HepG2 (cell line): ENCODE measurements around the gene OR1F1. TPM values are rescaled to one million over a fixed set of nuclear protein-coding genes. Genes with fewer than 3 reads are reported as not detected.

ENCODE experiments used
- DPF2 ChIP-seq: sonication (generic); formaldehyde crosslinking; IDR thresholded peaks from 2 replicates; pipeline ENCODE4 v1.4.0; 2020; ENCODE audit warnings: mild to moderate bottlenecking, low read depth, missing genetic modification reagents, borderline replicate concordance
- LCORL ChIP-seq, 2 experiments: fragments of 450-650 bp in 1 of 2; sonication (generic) in 1 of 2; formaldehyde crosslinking in 1 of 2; IDR thresholded peaks; 2 replicates each; pipeline versions ENCODE4 v1.5.0 to v1.6.1; 2017 to 2020; ENCODE audit warnings: antibody characterized with exemption in 1 of 2, missing genetic modification reagents in 1 of 2
- MBD4 ChIP-seq: IDR thresholded peaks from 2 replicates; pipeline ENCODE4 v1.6.1; 2012; ENCODE audit warnings: low read length, inconsistent platforms, borderline replicate concordance
- RNF2 ChIP-seq: fragments of 450-650 bp; conservative IDR thresholded peaks from 2 replicates; pipeline ENCODE4 v1.6.1; 2016; ENCODE audit warnings: low read depth
- TGIF2 ChIP-seq: IDR thresholded peaks from 2 replicates; pipeline ENCODE4 v1.6.1; 2016; ENCODE audit warnings: control low read depth, missing compliant biosample characterization
- ZNF296 ChIP-seq: sonication (generic); formaldehyde crosslinking; conservative IDR thresholded peaks from 2 replicates; pipeline ENCODE4 v1.5.0; 2020; ENCODE audit warnings: mild to moderate bottlenecking, missing genetic modification reagents
- ZNF747 ChIP-seq: sonication (generic); formaldehyde crosslinking; IDR thresholded peaks from 2 replicates; pipeline ENCODE4 v1.8.1; 2023; ENCODE audit warnings: missing genetic modification reagents, mild to moderate bottlenecking, borderline replicate concordance
- ZNF776 ChIP-seq: sonication (generic); formaldehyde crosslinking; IDR thresholded peaks from 2 replicates; pipeline ENCODE4 v1.4.0; 2020; ENCODE audit warnings: mild to moderate bottlenecking, missing genetic modification reagents
- ZNF781 ChIP-seq: sonication (generic); formaldehyde crosslinking; IDR thresholded peaks from 2 replicates; pipeline ENCODE4 v1.5.1; 2020; ENCODE audit warnings: borderline replicate concordance, mild to moderate bottlenecking, missing genetic modification reagents; ENCODE audit errors: not compliant biosample characterization
- polyA plus RNA-seq, 8 experiments: library from polyadenylated mRNA; depleted of rRNA in 3 of 8; stranded (reverse) in 7 of 8; unstranded in 1 of 8; fragments of >200 nt; fragmentation: Illumina TruSeq in 4 of 8; extraction: Trizol in 4 of 8; gene quantifications; 2 replicates each; pipeline versions ENCODE4 v1.2.1 to v1.2.3, GENCODE V29; 2011 to 2016; ENCODE audit warnings: low read depth in 4 of 8, missing spikeins in 1 of 8, mixed read lengths in 1 of 8; ENCODE audit not compliant: insufficient read depth in 1 of 8
- total RNA-seq, 5 experiments: library from RNA; depleted of rRNA; stranded (reverse); fragments of >200 nt; fragmentation: Illumina TruSeq; extraction: Trizol; gene quantifications; 2 replicates each; pipeline ENCODE4 v1.2.3, GENCODE V29; 2016; ENCODE audit warnings: low read depth in 1 of 5
- TF ChIP-seq, protein P1 (sequence below): sonication (generic); formaldehyde crosslinking; IDR thresholded peaks from 2 replicates; pipeline ENCODE4 v1.8.1; 2023; ENCODE audit warnings: missing genetic modification reagents, inconsistent platforms, borderline replicate concordance
- TF ChIP-seq, protein P2 (sequence below): sonication (generic); formaldehyde crosslinking; IDR thresholded peaks from 2 replicates; pipeline ENCODE4 v1.4.0; 2020; ENCODE audit warnings: mild to moderate bottlenecking, missing genetic modification reagents
- TF ChIP-seq, protein P3 (sequence below): IDR thresholded peaks from 2 replicates; pipeline ENCODE4 v1.6.1; 2018; ENCODE audit warnings: missing genetic modification reagents, mild to moderate bottlenecking, missing compliant biosample characterization
- TF ChIP-seq, protein P4 (sequence below), 2 experiments: fragments of 450-650 bp in 1 of 2; sonication (generic) in 1 of 2; formaldehyde crosslinking in 1 of 2; IDR thresholded peaks; 2 replicates each; pipeline versions ENCODE4 v1.6.1 to v1.8.0; 2016 to 2022; ENCODE audit warnings: antibody characterized with exemption in 1 of 2, mild to moderate bottlenecking in 1 of 2, missing genetic modification reagents in 1 of 2
- TF ChIP-seq, protein P5 (sequence below): sonication (generic); formaldehyde crosslinking; IDR thresholded peaks from 2 replicates; pipeline ENCODE4 v1.8.0; 2022; ENCODE audit warnings: missing genetic modification reagents, mild to moderate bottlenecking, inconsistent platforms, borderline replicate concordance

Gene OR1F1
- total and polyA plus RNA-seq, 2 of the 13 experiments (the other 11 are each of a cell fraction or from before 2014, with no cell fraction given), result 0.90 TPM; not detected in 1

DNA sequence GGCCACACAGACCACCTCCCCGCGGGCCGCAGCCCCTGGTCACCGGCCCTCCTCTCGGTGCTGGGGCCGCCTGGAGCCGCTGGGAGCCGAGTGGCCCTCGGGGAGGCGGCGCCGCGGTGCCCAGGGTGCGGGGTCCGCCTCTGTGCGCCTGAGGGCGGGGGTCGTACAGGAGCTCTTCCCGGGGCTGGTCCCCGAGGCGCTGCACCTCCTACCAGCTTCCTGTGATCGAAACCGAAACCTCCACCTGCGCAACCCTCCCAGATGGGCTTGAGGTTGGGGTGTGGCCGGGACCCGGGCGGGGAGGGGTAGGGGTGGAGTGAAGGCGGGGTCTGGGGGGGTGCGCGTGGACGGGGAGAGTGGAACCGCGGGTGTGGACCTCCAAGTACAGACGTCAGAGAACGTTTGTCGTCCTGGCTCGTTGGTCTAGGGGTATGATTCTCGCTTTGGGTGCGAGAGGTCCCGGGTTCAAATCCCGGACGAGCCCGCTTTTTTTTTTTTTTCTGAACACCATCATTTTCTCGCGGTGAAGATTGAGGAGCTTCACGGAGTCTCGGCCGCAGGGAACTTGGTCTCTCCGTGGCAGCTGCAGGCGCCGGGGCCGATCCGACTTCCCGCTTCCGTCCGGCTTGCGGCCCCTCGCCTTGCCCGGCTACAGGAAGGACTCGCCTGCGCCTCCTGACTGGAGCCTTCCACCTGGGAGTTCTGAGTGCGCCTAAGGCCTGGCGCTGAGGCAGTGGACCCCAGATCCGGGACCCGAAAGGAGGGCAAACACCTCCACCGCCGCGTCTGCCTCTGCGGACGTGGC is 29.3 kb upstream of the OR1F1 start (continued):
- TF ChIP-seq, protein P1, sequence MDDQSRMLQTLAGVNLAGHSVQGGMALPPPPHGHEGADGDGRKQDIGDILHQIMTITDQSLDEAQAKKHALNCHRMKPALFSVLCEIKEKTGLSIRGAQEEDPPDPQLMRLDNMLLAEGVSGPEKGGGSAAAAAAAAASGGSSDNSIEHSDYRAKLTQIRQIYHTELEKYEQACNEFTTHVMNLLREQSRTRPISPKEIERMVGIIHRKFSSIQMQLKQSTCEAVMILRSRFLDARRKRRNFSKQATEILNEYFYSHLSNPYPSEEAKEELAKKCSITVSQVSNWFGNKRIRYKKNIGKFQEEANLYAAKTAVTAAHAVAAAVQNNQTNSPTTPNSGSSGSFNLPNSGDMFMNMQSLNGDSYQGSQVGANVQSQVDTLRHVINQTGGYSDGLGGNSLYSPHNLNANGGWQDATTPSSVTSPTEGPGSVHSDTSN (CRISPR knock-in tag), result 0 out of 2 replicates have a peak, but pooled peaks have one; percentile 38
- peak; percentile 59 for TF ChIP-seq ZNF781 (CRISPR knock-in tag)
- no peak for TF ChIP-seq ZNF776
- no peak for TF ChIP-seq MBD4
- no peak for TF ChIP-seq TGIF2
- no peak for TF ChIP-seq DPF2 (CRISPR knock-in tag)
- TF ChIP-seq, protein P2, sequence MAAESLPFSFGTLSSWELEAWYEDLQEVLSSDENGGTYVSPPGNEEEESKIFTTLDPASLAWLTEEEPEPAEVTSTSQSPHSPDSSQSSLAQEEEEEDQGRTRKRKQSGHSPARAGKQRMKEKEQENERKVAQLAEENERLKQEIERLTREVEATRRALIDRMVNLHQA (CRISPR knock-in tag), result no peak
- TF ChIP-seq RNF2, result no peak
- no peak for TF ChIP-seq ZNF747 (CRISPR knock-in tag)
- TF ChIP-seq ZNF296, result no peak
- TF ChIP-seq, protein P3, sequence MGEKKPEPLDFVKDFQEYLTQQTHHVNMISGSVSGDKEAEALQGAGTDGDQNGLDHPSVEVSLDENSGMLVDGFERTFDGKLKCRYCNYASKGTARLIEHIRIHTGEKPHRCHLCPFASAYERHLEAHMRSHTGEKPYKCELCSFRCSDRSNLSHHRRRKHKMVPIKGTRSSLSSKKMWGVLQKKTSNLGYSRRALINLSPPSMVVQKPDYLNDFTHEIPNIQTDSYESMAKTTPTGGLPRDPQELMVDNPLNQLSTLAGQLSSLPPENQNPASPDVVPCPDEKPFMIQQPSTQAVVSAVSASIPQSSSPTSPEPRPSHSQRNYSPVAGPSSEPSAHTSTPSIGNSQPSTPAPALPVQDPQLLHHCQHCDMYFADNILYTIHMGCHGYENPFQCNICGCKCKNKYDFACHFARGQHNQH (CRISPR knock-in tag), result no peak
- TF ChIP-seq, protein P4, sequence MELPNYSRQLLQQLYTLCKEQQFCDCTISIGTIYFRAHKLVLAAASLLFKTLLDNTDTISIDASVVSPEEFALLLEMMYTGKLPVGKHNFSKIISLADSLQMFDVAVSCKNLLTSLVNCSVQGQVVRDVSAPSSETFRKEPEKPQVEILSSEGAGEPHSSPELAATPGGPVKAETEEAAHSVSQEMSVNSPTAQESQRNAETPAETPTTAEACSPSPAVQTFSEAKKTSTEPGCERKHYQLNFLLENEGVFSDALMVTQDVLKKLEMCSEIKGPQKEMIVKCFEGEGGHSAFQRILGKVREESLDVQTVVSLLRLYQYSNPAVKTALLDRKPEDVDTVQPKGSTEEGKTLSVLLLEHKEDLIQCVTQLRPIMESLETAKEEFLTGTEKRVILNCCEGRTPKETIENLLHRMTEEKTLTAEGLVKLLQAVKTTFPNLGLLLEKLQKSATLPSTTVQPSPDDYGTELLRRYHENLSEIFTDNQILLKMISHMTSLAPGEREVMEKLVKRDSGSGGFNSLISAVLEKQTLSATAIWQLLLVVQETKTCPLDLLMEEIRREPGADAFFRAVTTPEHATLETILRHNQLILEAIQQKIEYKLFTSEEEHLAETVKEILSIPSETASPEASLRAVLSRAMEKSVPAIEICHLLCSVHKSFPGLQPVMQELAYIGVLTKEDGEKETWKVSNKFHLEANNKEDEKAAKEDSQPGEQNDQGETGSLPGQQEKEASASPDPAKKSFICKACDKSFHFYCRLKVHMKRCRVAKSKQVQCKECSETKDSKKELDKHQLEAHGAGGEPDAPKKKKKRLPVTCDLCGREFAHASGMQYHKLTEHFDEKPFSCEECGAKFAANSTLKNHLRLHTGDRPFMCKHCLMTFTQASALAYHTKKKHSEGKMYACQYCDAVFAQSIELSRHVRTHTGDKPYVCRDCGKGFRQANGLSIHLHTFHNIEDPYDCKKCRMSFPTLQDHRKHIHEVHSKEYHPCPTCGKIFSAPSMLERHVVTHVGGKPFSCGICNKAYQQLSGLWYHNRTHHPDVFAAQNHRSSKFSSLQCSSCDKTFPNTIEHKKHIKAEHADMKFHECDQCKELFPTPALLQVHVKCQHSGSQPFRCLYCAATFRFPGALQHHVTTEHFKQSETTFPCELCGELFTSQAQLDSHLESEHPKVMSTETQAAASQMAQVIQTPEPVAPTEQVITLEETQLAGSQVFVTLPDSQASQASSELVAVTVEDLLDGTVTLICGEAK (IDR thresholded peaks at IDR 0.05), result no peak
- TF ChIP-seq, protein P4 (CRISPR knock-in tag; IDR thresholded peaks at IDR 0.05), result no peak
- TF ChIP-seq, protein P5, sequence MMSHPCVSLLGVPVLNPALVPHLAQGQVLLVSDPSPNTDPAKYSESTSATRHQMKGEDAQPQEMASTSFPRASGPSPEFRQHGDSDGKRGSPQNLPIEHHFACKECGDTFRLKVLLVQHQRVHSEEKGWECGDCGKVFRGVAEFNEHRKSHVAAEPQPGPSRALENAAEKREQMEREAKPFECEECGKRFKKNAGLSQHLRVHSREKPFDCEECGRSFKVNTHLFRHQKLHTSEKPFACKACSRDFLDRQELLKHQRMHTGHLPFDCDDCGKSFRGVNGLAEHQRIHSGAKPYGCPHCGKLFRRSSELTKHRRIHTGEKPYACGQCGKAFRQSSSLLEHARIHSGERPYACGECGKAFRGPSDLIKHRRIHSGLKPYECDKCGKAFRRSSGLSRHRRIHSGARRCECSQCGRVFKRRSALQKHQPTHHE (CRISPR knock-in tag), result 0 out of 2 replicates have a peak, but pooled peaks have one; percentile 16
- TF ChIP-seq LCORL (IDR thresholded peaks at IDR 0.05), result no peak
- 0 out of 2 replicates have a peak, but pooled peaks have one; percentile 62 for TF ChIP-seq LCORL (CRISPR knock-in tag; IDR thresholded peaks at IDR 0.05)
